ENCODE data around the gene EPHA2.

GRCh38 chr1:16115468-16115983 is 40.3 kb downstream of the EPHA2 start:
- no peak for TF ChIP-seq POLR2AphosphoS5 (IDR thresholded peaks at IDR 0.05; ENCODE audit: low read depth, low read length)
- no peak for TF ChIP-seq TAF1 (IDR thresholded peaks at IDR 0.05; ENCODE audit: borderline replicate concordance, insufficient read depth, low read length)
- TF ChIP-seq REST (IDR thresholded peaks at IDR 0.05; ENCODE audit: insufficient read depth in 1 of 2, low read depth in 2 of 2, low read length in 2 of 2), result no peak
- TF ChIP-seq SIN3A (IDR thresholded peaks at IDR 0.05; ENCODE audit: borderline replicate concordance, insufficient read depth, low read length), result no peak

All from PFSK-1 (cell line).